Medulla oblongata (tissue), 1 donor: ENCODE data around the gene AADACL2.

Source experiments
- DNase-seq: peaks from one replicate; pipeline ENCODE4 v3.0.0-alpha.2; 2015; ENCODE audit errors: extremely low spot score

The AADACL2 gene

DNA sequence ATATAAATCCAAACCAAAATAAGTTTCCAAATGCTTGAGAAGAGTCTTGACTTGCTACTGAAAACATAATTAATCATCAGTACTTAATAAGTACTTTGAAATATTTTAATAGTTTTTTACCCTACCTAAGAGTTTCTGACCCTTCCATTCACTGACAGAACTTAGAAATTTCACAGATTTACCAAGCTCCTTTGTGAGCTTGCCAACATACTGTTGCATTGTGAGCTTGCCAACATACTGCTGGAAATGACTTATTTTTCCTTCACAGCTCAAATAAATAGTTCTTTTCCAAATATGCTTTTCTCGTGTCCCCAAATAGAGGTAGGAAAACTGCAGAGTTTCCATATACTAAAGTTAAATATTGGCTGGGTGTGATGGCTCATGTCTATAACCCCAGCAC, 70.5 kb downstream of the AADACL2 start:
- no peak for DNase-seq

GRCh38 chr3:151806838-151807237, 73.1 kb downstream of the AADACL2 start:
- no peak for DNase-seq
